HG03469 (cell line): Measurements from ENCODE around the gene CYLD.

Source experiments
- ATAC-seq: cut with Tn5 transposase; IDR thresholded peaks from one replicate; pipeline ENCODE4 v1.9.1; 2021; ENCODE audit warnings: mild to moderate bottlenecking, moderate library complexity, moderate number of reproducible peaks; ENCODE audit not compliant: unreplicated experiment

Gene CYLD

DNA sequence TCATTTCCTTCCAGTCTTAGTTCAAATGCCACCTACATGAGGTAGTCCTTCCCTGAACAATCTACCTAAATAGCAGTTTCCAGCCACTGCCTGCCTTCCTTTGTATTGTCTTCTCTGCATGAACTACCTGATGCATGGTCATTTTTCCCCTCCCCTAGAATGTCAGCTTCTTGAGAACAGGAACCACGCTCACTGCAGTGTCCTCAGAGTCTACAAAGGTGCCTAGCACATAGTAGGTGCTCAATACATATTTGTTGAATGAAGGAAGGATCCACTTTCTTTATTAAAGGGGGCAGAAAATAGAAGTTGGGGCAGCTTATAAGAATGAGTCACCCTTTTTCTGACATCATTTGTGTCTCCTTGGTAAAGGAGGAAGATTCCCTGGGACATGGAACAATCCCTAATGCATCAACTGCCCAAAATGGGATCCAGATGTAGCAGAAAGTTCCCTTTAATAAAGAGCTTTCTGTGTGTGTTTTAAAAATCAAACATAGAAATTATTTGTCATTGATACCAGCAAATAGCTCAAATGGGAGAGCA is 4.4 kb upstream of the CYLD start:
- no peak for ATAC-seq

DNA sequence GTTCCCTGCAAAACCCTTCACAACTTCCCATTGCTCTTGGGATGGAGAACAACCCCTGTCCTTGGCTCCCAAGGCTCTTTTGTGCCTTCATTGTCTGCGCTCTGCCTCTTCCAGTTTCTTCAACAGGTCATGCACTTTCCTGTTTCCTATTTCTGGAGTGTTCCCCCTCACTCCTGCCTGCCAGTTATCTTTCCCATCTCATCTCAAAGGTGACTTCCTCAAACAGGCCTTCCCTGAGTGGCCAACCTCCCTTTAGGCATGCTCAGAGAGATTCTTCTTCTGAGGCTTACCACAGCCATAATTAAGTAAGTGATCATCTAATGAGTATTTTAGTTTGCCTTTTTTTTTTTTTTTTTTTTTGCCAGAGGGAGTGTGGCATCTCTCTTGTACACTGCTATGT is 2.9 kb upstream of the CYLD start:
- no peak for ATAC-seq

- no peak for ATAC-seq
These were observed 1.1 kb upstream of the CYLD start for GRCh38 chr16:50740736-50741135.

DNA sequence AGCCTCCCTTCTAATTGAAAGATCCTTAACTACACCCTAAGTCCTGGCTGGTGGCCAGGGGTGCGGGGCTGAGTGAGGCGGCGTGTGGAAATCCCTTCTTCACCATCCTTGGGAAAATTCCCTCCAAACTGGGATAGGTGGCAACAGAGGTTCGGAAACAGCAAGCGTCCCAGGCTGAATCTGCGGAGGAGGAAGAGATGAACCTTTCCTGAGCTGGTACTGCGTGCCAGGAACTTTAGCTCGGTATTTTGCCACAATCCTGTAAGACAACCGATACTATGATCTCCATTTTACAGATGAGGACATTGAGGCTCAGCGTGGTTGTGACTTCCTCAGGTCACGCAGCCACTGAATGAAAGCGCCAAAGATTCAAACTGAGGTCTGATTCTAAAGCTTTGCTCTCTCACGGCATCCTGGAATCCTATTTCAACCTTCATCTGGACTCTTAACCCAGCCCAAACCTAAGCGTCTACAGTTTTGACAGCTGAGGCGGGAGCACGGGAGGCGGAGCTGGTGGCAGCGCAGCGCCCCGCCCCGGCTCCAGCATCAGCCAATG is 583 bp upstream of the CYLD start:
- no peak for ATAC-seq

- ATAC-seq: no peak
These were observed 802 bp downstream of the CYLD start for GRCh38 chr16:50742576-50743200.

DNA sequence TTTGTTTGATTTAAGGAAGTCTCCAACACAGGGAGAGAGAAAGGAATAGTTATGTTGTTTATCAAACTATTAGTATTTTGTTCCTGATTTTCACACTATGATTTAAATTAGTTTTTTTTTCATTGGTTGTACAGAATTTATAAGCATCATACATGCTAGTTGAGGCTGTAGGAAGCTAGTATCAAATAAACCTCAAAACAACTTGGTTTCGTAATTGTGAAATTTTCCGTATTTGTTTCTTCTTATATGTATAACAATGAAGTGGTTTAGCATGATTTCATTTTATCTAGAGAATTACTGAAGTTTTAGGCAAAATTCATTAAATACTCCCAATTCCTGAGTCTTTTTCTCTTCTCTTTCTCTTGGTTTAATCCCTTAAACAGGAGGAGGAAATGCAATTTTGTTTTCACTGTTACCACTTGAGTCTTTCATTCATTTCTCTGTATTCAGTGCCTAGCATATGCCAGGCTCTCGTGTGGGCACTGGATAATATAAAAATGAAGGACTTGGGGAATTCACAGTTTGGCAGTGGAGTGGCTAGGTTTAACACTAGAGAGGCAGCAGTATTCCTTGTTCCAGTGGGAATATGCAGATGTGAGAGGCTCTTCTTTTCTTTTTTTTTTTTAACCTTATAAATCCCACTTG is 1.8 kb downstream of the CYLD start:
- no peak for ATAC-seq

GRCh38 chr16:50744881-50745280 is 3.0 kb downstream of the CYLD start:
- no peak for ATAC-seq

DNA sequence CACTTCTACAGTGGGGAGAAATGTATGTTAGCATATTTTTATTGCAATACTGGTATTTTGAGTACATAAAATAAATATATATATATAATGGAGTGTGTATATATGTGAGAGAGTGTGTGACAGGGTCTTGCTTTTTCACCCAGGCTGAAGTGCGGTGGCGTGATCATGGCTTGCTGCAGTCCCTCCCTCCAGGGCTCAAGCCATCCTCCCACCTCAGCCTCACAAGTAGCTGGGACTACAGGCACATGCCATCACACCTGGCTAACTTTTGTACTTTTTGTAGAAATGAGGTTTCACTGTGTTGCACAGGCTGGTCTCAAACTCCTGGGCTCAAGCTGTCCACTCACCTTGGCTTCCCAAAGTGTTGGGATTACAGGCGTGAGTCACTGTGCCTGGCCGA is 4.1 kb downstream of the CYLD start:
- ATAC-seq: no peak

GRCh38 chr16:50747207-50747956 is 5.5 kb downstream of the CYLD start:
- peak; percentile 58 for ATAC-seq

DNA sequence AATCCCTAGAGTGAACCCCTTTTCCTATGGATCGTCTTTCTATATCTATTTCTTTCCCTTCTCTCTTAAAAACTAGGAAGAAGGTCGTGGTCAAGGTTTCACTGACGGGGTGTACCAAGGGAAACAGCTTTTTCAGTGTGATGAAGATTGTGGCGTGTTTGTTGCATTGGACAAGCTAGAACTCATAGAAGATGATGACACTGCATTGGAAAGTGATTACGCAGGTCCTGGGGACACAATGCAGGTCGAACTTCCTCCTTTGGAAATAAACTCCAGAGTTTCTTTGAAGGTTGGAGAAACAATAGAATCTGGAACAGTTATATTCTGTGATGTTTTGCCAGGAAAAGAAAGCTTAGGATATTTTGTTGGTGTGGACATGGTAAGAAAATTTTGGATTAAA is 9.6 kb downstream of the CYLD start:
- ATAC-seq: no peak

DNA sequence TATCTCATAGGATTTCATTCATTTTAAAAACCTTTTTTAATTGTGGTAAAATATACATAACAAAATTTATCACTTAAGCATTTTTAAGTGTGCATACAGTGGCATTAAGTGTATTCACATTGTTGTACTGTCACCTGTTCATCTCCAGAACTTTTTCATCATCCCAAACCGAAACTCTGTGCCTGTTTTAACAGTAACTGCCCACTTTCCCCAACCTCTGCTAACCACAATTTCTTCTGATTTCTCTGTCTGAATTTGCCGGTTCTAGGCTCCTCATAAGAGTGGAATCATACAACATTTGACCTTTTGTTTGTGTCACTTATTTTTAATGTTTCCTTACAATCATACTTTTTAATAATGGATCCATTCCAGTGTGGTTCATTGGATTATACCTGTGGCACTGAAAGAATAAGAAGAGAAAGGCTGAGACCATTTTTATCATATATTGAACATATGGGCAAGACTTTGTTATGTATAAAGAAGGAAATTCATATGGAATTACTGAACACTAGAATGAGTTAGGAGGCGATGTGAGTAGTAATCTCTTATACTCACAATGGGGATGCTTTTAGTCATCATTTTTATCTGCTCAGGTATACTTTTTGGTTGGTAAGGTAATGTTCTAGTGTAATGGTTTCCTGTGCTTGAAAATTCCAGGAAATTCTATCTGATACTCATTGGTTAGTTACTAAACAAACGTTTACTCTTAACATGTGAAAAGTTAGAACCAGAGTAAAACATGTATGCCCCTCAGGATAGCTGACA is 10.8 kb downstream of the CYLD start:
- no peak for ATAC-seq

DNA sequence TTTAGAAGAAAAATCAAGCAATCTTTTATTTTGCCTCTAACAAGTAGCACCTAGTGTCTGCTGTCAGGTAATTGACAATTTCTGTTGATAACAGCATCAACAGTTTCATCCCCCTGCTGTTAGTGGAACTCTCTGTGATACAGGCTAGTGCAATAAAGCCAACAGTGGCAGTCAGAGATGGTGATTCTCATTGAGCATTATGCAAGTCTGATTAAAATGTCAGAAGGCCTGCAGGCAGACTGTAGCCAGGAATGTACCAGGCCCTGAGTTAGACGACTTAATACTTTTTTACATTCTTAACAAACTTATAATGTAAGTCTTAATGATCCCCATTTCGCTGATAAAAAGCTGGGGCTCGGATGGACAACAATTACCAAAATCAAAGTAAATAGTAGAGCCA is 14.6 kb downstream of the CYLD start:
- no peak for ATAC-seq

- no peak for ATAC-seq
These were observed 19.4 kb downstream of the CYLD start for GRCh38 chr16:50761267-50761666.

- no peak for ATAC-seq
These were observed 20.4 kb downstream of the CYLD start for GRCh38 chr16:50762241-50762640.

DNA sequence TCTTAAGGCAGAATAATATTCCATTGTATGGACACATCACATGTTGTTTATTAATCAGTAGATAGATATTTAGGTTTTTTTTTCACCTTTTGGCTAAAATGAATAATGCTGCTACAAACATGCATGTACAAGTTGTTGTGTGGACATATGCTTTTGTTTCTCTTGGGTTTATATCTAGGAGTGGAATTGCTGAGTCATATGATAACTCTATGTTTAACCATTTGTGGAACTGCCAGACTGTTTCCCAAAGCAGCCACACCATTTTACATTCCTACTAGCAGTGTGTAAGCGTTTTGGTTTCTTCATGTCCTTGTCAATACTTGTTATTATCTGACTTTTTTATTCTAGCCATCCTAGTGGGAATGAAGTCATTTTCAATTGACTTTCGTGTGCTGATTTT is 21.3 kb downstream of the CYLD start:
- ATAC-seq: no peak

- ATAC-seq: no peak
These were observed 23.4 kb downstream of the CYLD start for GRCh38 chr16:50765260-50765659.

- ATAC-seq: no peak
These were observed 24.0 kb downstream of the CYLD start for GRCh38 chr16:50765861-50766260.

DNA sequence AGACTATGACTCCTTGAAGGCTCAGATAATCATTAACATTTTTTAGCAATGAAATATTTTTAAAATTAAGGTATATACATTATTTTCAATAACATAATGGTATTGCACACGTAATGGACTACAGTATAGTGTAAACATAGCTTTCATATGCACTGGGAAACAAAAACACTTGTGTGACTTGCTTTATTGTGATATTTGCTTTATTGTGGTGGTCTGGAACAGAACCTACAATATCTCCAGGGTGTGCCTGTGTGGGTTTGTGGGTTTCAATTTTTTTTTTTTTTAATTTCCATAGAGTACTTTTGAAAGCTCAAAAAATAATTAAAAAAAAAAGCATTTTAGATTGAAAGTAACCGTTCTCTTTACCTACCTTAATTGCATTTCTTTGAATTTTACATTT is 25.3 kb downstream of the CYLD start:
- ATAC-seq: no peak

DNA sequence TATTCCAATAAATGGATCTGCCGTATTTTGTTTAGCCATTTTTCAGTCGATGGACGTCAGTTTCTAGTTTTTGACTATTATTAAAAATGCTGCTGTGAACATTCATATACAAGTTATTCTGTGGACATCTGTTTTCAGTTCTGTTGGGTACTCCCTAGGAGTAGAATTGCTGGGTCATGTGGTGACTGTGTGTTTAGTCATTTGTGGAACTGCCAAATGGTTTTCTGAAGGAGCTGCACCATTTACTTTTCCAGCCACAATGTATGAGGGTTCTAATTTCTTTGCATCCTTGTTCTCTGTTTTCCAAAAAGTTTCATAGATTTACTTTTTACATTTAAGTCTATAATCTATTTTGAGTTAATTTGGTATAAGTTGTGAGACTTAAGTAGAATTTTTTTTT is 29.5 kb downstream of the CYLD start:
- no peak for ATAC-seq

GRCh38 chr16:50774405-50774804 is 32.5 kb downstream of the CYLD start:
- ATAC-seq: no peak

DNA sequence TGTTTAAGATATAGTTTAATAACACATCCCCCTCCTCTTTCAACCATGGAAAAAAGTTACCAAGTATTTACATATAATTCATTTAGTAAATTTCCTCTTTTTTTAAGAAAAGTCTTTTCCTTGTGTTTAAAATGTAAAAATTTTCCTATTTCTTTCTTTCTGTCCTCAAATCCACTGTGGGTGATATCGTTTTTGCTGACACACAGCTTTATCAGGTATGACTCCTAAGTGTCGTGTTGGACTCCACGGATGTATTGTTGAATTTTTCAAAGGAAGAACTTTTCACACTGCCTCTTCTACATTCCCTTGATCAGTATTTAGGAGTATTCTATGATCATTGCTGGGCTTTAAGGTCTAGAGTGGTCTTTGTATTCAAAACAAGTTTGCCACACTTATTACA is 33.1 kb downstream of the CYLD start:
- no peak for ATAC-seq
